CD4-positive, alpha-beta T cell treated with Interleukin-15 for 1 hour (primary cell): ENCODE data around the gene SPTLC3.

Experiments
- DNase-seq: peaks from one replicate; pipeline ENCODE4 v3.0.0-alpha.2; 2020

Gene SPTLC3

DNA sequence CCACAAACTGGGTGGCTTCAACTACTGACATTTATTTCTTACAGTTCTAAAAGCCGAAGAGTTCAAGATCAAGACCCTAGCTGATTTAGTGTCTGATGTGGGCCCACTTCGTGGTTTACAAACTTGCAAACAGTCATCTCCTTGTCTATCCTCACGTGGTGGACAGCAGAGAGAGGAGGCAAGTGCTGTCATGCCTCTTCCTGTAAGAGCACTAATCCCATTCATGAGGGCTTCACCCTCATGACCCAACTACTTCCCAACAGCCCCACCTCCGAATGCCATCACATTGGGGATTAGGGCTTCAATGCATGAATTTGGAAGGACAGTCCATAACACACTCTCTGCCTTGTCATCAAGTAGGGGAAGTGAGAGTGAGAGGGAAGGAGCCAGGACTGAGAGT is 196.7 kb downstream of the SPTLC3 start:
- DNase-seq, result no peak

DNA sequence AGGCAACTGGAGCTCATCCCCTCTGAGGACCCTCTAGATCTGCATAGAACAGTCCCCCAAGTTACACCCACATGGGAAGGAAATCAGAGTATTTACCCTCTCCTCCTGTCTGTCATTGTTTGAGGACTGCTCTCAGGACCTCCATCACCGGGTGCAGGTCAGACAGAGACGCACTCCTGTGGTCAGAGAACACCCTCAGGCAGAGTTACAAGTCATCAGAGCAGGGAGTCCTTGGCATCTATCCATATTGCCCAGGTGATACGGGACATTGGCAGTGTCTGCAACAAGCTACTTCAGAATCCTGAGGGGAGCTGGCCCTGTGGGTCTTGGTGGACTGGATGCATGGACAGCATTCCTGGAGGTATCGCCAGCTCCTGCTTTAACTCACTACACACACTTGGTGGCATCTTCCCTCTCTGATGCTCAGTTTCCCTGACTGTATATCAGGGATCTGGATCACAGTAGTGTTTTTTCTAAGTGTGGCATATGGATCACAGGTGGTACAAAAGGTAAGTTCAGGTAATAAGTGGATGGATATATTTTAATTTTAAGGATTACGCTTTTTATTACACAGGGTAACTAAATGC is 197.2 kb downstream of the SPTLC3 start:
- no peak for DNase-seq

DNA sequence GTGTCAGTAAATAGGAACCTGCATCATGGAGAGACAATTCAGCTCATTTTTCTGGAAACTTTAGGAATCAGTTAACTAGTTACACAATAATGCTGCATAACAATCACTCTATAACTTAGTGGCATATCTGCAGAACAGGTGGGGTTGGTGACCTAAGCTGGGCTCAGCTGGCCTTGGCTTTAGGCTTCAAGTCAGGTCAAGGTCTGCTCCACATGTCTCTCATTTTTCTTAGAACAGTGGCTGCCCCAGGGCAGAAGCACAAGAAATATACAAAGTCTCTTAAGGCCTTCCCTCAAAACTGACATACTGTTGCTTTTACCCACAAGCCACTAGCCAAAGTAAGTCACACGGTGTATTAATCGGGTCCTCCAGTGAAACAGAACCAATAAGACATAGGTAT is 198.2 kb downstream of the SPTLC3 start:
- DNase-seq, result no peak

GRCh38 chr20:13211956-13212618 is 203.3 kb downstream of the SPTLC3 start:
- no peak for DNase-seq

- DNase-seq, result no peak
Measured at GRCh38 chr20:13212750-13213149, 204.0 kb downstream of the SPTLC3 start.

- DNase-seq, result no peak
Measured at GRCh38 chr20:13213335-13213734, 204.6 kb downstream of the SPTLC3 start.

DNA sequence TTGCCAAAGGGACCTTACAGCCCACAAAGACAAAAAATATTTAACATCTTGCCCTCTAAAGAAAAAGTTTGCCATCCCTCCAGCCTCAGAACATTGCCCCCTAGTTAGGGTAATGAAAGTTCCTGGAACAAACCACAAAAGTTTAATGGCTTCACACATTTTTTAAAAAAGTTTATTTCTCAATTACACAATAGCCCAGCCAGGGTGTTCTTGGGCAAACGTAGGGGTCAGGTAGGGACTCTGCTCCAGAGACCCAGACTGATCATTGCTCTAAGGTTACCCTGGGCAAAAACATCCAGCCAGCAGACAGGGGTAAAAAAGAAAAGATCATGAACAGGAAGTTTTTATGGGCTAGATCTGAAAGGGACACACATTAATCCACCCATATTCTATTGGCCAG is 207.8 kb downstream of the SPTLC3 start:
- DNase-seq, result no peak
